Measurements from ENCODE around the gene TRIM6.
"Not testable (repeated sequence)": the region's sequence is repeated elsewhere in the genome, so short reads cannot be mapped to it uniquely, and the experiment has no call there.

The TRIM6 gene

DNA sequence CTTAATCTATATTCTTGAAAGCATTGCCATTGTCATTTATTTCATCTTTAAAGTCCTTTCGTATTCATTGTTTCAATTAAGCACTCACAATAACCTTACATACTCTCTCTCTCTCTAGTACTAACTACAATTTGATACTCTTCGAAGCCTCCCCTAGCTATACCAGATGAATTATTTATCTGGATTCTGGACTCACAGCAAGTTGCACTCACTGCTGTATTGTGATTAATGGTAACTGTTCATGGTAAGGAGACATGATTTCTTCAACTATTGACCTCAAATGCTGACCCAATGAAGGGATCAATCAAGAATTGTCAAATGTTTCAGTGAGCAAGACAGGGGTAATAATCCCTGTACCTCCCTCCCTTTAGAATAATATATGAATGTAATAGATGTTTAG lies 21.8 kb upstream of the TRIM6 start:
- DNase-seq (ENCODE audit: insufficient read length, low spot score) (no peak), FAIRE-seq (no peak)
- TF ChIP-seq POLR2AphosphoS5 (IDR thresholded peaks at IDR 0.05; ENCODE audit: low read depth, low read length): no peak
- no peak for TF ChIP-seq SPI1 (IDR thresholded peaks at IDR 0.05; ENCODE audit: low read depth, low read length)
- TF ChIP-seq PAX5 (IDR thresholded peaks at IDR 0.05; ENCODE audit: insufficient read depth, low read length, severe bottlenecking): no peak
- TF ChIP-seq POU2F2 (IDR thresholded peaks at IDR 0.05; ENCODE audit: low read depth, low read length): no peak
- no peak for TF ChIP-seq TAF1 (IDR thresholded peaks at IDR 0.05; ENCODE audit: low read depth, low read length)
- TF ChIP-seq POLR2A (IDR thresholded peaks at IDR 0.05; ENCODE audit: low read depth, low read length): no peak

DNA sequence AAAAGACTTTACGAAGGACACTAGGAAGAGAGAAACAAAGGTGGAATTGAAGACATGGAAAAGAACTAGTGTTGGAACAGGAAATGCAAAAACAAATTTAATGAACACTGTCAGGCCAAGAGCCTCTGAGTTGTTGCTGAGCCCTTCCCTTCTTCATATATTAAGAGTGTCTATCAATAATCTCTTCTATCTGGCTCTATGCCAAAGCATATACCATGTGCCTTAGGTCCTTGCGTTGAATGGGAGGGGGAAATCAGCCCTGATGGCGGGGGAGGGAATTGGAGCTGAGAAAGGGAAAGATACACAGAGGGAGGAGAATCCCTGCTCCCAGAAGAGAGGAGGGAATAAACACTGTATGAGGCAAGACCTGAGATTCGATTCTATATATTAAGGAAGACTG lies 21.3 kb upstream of the TRIM6 start:
- no peak for DNase-seq (ENCODE audit: insufficient read length, low spot score)
- FAIRE-seq: no peak

DNA sequence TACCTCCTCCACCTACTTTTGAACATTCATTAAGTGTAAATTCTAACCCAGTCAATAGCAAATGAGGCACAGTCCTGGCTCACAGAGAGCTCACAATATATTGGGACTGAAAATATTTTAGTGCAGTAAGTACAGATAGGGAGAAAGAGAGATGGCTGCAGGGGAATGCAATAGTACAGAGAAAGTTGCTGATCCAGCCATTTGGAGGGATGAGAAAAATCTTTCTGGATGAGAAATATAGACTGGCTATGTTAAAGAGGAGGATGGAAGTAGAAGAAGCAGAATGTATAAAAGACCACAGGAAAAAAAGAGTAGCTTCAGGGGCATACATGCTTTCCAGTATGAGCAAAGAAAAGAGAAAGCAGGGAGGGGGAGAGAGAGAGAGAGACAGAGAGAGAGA lies 19.3 kb upstream of the TRIM6 start:
- DNase-seq (ENCODE audit: insufficient read length, low spot score): no peak
- no peak for TF ChIP-seq SPI1 (IDR thresholded peaks at IDR 0.05; ENCODE audit: low read depth, low read length)
- TF ChIP-seq POLR2A (IDR thresholded peaks at IDR 0.05; ENCODE audit: low read depth, low read length): no peak
- TF ChIP-seq POU2F2 (IDR thresholded peaks at IDR 0.05; ENCODE audit: low read depth, low read length): no peak
- TF ChIP-seq TAF1 (IDR thresholded peaks at IDR 0.05; ENCODE audit: low read depth, low read length): no peak
- TF ChIP-seq PAX5 (IDR thresholded peaks at IDR 0.05; ENCODE audit: insufficient read depth, low read length, severe bottlenecking): no peak
- no peak for TF ChIP-seq POLR2AphosphoS5 (IDR thresholded peaks at IDR 0.05; ENCODE audit: low read depth, low read length)
- no peak for FAIRE-seq

More for the DNA sequence above, 21.3 kb upstream of the TRIM6 start:
- TF ChIP-seq POLR2AphosphoS5 (IDR thresholded peaks at IDR 0.05; ENCODE audit: low read depth, low read length): no peak
- no peak for TF ChIP-seq TAF1 (IDR thresholded peaks at IDR 0.05; ENCODE audit: low read depth, low read length)
- no peak for TF ChIP-seq POLR2A (IDR thresholded peaks at IDR 0.05; ENCODE audit: low read depth, low read length)
- no peak for TF ChIP-seq POU2F2 (IDR thresholded peaks at IDR 0.05; ENCODE audit: low read depth, low read length)
- TF ChIP-seq SPI1 (IDR thresholded peaks at IDR 0.05; ENCODE audit: low read depth, low read length): no peak
- no peak for TF ChIP-seq PAX5 (IDR thresholded peaks at IDR 0.05; ENCODE audit: insufficient read depth, low read length, severe bottlenecking)

DNA sequence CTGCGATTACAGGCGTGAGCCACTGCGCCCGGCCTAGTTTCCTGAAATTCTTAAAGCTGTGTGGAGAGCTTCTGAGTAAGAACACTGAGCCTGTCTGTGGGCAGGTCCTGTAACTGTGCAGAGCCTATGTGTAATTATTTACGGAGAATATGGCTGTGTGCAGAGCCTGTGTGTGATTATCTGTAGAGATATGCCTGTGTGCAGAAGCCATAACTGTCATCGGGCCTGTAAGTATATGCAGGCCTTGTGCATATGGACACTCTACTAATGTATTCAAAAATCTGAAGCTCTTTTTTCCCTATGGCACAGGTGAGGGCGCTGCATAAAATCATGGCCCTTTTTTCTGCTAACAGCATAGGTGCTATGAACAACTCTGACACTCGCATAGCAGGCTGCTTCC lies 15.9 kb upstream of the TRIM6 start, which contains the start of gene OR52B6:
OR52B6 (plus strand) TSS at position 301 of the 400 bp plus-strand sequence; CDS start at position 301, 0 bp downstream.
- FAIRE-seq (no peak), DNase-seq (ENCODE audit: insufficient read length, low spot score) (no peak)
- TF ChIP-seq POLR2A (IDR thresholded peaks at IDR 0.05; ENCODE audit: low read depth, low read length) (no peak), SPI1 (IDR thresholded peaks at IDR 0.05; ENCODE audit: low read depth, low read length) (no peak), PAX5 (IDR thresholded peaks at IDR 0.05; ENCODE audit: insufficient read depth, low read length, severe bottlenecking) (no peak)

DNA sequence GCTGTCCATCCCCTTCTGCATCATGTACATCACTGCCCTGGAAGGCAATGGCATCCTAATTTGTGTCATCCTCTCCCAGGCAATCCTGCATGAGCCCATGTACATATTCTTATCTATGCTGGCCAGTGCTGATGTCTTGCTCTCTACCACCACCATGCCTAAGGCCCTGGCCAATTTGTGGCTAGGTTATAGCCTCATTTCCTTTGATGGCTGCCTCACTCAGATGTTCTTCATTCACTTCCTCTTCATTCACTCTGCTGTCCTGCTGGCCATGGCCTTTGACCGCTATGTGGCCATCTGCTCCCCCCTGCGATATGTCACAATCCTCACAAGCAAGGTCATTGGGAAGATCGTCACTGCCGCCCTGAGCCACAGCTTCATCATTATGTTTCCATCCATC lies 15.4 kb upstream of the TRIM6 start:
- TF ChIP-seq TAF1 (IDR thresholded peaks at IDR 0.05; ENCODE audit: low read depth, low read length) (no peak), POU2F2 (IDR thresholded peaks at IDR 0.05; ENCODE audit: low read depth, low read length) (no peak), POLR2AphosphoS5 (IDR thresholded peaks at IDR 0.05; ENCODE audit: low read depth, low read length) (no peak), POLR2A (IDR thresholded peaks at IDR 0.05; ENCODE audit: low read depth, low read length) (no peak), SPI1 (IDR thresholded peaks at IDR 0.05; ENCODE audit: low read depth, low read length) (no peak), PAX5 (IDR thresholded peaks at IDR 0.05; ENCODE audit: insufficient read depth, low read length, severe bottlenecking) (no peak)
- FAIRE-seq (no peak), DNase-seq (ENCODE audit: insufficient read length, low spot score) (no peak)

DNA sequence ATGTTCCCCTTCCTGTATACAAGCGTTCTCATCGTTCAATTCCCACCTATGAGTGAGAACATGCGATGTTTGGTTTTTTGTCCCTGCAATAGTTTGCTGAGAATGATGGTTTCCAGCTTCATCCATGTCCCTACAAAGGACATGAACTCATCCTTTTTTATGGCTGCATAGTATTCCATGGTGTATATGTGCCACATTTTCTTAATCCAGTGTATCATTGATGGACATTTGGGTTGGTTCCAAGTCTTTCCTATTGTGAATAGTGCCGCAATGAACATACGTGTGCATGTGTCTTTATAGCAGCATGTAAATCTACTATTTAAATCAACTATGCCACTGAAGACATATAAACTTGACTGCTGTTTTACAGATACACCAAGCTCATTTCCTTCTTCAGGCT lies 12.0 kb upstream of the TRIM6 start:
- DNase-seq (ENCODE audit: insufficient read length, low spot score); FAIRE-seq: not testable (repeated sequence)

DNA sequence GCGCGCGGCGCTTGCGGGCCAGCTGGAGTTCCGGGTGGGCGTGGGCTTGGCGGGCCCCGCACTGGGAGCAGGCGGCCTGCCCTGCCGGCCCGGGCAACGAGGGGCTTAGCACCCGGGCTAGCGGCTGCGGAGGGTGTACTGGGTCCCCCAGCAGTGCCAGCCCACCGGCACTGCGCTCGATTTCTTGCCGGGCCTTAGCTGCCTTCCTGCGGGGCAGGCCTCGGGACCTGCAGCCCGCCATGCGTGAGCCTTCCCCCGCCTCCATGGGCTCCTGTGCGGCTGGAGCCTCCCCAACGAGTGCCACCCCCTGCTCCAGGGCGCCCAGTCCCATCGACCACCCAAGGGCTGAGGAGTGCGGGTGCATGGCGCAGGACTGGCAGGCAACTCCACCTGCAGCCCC lies 6.5 kb upstream of the TRIM6 start:
- FAIRE-seq; DNase-seq (ENCODE audit: insufficient read length, low spot score): not testable (repeated sequence)

DNA sequence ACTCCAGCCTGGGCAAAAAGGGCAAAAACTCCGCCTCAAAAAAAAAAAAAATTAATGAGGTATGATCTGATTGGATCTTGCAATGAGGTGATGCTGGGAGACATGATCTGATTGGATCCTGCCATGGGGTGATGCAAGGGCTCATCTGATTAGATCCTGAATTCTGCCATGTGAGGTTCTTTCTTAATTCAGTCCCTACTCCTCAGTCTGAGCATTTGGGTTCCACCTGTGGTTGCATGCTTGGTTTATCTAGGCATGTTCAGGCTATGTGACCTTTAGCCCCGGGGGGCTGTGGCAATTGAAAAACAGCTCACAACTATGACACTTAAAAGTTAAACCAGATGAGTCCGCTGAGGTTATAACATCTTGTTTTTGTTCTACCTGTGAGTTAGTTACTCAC lies 4.8 kb upstream of the TRIM6 start:
- FAIRE-seq: no peak
- TF ChIP-seq POLR2AphosphoS5 (IDR thresholded peaks at IDR 0.05; ENCODE audit: low read depth, low read length) (no peak), PAX5 (IDR thresholded peaks at IDR 0.05; ENCODE audit: insufficient read depth, low read length, severe bottlenecking) (no peak), TAF1 (IDR thresholded peaks at IDR 0.05; ENCODE audit: low read depth, low read length) (no peak), POLR2A (IDR thresholded peaks at IDR 0.05; ENCODE audit: low read depth, low read length) (no peak), SPI1 (IDR thresholded peaks at IDR 0.05; ENCODE audit: low read depth, low read length) (no peak), POU2F2 (IDR thresholded peaks at IDR 0.05; ENCODE audit: low read depth, low read length) (no peak)
- no peak for DNase-seq (ENCODE audit: insufficient read length, low spot score)

DNA sequence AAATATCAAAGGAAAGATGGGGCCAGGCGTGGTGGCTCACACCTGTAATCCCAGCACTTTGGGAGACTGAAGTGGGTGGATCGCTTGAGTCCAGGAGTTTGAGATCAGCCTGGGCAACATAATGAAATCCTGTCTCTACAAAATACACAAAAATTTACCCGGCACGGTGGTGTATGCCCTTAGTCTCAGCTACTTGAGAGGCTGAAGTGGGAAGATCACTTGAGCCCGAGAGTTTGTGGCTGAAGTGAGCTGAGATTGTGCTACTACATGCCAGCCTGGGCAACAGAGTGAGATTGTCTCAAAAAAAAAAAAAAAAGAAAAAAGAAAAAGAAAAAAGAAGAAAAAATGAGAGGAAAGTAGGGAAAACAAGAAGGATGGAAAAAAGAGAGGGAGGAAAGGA lies 3.8 kb upstream of the TRIM6 start:
- FAIRE-seq (no peak), DNase-seq (ENCODE audit: insufficient read length, low spot score) (no peak)
- TF ChIP-seq TAF1 (IDR thresholded peaks at IDR 0.05; ENCODE audit: low read depth, low read length): no peak

DNA sequence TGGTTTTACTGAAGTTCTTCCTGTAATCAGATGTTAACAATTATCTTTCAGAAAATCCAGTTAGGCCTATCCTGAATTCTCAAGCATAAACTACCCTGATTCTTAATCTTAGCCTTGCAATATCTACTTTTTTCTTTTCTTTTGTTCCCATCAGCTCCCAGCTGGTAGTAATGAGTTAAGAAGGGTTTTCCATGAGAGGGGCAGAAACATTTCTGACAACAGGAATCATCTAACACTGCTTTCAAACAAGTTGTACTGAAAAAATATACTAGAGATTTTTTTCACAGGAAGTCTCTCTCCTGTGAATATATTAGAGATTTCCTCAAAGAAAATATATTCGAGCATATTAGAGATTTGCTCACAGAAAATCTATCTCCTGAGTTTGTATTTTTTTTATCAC lies 3.3 kb upstream of the TRIM6 start:
- DNase-seq (ENCODE audit: insufficient read length, low spot score) (no peak), FAIRE-seq (no peak)
- TF ChIP-seq POLR2AphosphoS5 (IDR thresholded peaks at IDR 0.05; ENCODE audit: low read depth, low read length) (no peak), PAX5 (IDR thresholded peaks at IDR 0.05; ENCODE audit: insufficient read depth, low read length, severe bottlenecking) (no peak), SPI1 (IDR thresholded peaks at IDR 0.05; ENCODE audit: low read depth, low read length) (no peak), POU2F2 (IDR thresholded peaks at IDR 0.05; ENCODE audit: low read depth, low read length) (no peak), POLR2A (IDR thresholded peaks at IDR 0.05; ENCODE audit: low read depth, low read length) (no peak), TAF1 (IDR thresholded peaks at IDR 0.05; ENCODE audit: low read depth, low read length) (no peak)

DNA sequence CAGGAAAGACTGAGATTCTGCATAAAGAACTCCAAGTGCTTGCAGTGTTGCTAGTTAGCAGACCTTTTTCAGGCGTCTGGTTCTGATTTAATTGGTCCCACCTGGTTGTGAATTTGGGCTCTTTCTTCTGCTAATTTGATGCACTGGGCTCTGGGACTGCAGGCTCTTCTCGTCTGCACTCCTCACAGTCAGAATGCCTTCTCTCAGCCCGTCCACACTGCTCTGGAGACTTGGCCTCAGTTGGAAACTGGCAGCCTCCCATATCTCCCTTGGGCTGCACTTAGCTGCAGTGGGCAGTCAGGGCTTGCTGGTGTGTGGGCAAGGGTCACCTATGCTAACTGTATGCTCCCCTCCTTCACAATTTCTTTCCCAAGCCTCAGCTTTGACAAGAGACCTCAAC lies 1.5 kb downstream of the TRIM6 start:
- DNase-seq (ENCODE audit: insufficient read length, low spot score) (no peak), FAIRE-seq (no peak)
- TF ChIP-seq SPI1 (IDR thresholded peaks at IDR 0.05; ENCODE audit: low read depth, low read length) (no peak), TAF1 (IDR thresholded peaks at IDR 0.05; ENCODE audit: low read depth, low read length) (no peak), POU2F2 (IDR thresholded peaks at IDR 0.05; ENCODE audit: low read depth, low read length) (no peak), POLR2AphosphoS5 (IDR thresholded peaks at IDR 0.05; ENCODE audit: low read depth, low read length) (no peak), PAX5 (IDR thresholded peaks at IDR 0.05; ENCODE audit: insufficient read depth, low read length, severe bottlenecking) (no peak), POLR2A (IDR thresholded peaks at IDR 0.05; ENCODE audit: low read depth, low read length) (no peak)
